ENCODE data around the gene SAMD4A. TPM values are rescaled to one million over a fixed set of nuclear protein-coding genes. Genes with fewer than 3 reads are reported as not detected.

SAMD4A gene
- total RNA-seq, 1 experiment from 2014 or later: 9.6 TPM

DNA sequence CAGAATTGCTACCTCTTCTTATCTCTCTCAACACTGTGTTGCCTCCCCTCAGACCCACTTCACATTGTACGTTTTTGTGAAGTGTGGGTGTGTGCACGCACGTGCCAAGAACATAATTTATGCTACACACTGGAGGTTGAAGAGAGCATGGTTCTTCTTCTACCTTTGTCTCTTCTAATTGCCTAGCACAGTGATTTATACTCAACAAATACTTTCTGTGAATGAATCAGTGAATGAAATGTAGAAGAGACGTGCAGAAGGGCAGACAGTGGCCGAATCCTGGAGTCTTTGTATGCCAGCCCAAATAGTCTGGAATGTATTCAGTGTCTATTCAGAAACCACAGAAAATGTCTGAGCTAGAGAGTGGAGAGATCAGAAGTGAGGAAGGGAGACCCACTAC, 4.6 kb upstream of the SAMD4A start:
- Histone ChIP-seq H4K91ac (ENCODE audit: insufficient read length, low read depth, low read length) (no peak overlapping the region), H3T11ph (ENCODE audit: low read length) (no peak overlapping the region), H2BK5ac (ENCODE audit: insufficient read length, low read length) (no peak overlapping the region), H3K14ac (ENCODE audit: insufficient read depth, low read length) (no peak overlapping the region), H3K79me2 (ENCODE audit: insufficient read depth, low read length) (no peaks in the 10 kb centered on the region), H2AFZ (ENCODE audit: low read length) (no peak overlapping the region), H3K79me1 (ENCODE audit: insufficient read depth, low read depth, low read length, poor library complexity, severe bottlenecking) (no peaks in the 10 kb centered on the region), H4K20me1 (ENCODE audit: control insufficient read depth, insufficient read depth, insufficient read length) (no peaks in the 10 kb centered on the region), H3K4me1 (ENCODE audit: insufficient read depth, low read length) (no peaks in the 10 kb centered on the region), H2BK15ac (ENCODE audit: low read depth, low read length) (no peak overlapping the region), H3K56ac (ENCODE audit: insufficient read length, low read depth, low read length) (no peak overlapping the region), H3K4ac (ENCODE audit: low read depth, low read length) (no peak overlapping the region), H2BK120ac (ENCODE audit: low read depth, low read length, poor library complexity, severe bottlenecking) (no peak overlapping the region), H3K27me3 (ENCODE audit: insufficient read depth, low read length) (no peaks in the 10 kb centered on the region), H2BK12ac (ENCODE audit: insufficient read length, low read depth, low read length) (no peak overlapping the region), H2AK5ac (ENCODE audit: insufficient read length, low read length) (no peak overlapping the region), H3K23me2 (ENCODE audit: insufficient read length, low read depth, low read length, poor library complexity, severe bottlenecking) (peaks cover 15% of the 10 kb centered on the region), H3K4me2 (ENCODE audit: insufficient read depth, insufficient read length, low read length) (no peak overlapping the region), H3K9me3 (ENCODE audit: control insufficient read depth, low read depth, low read length) (no peaks in the 10 kb centered on the region), H2BK20ac (ENCODE audit: low read depth, low read length, poor library complexity, severe bottlenecking) (no peak overlapping the region), H3K9ac (ENCODE audit: extremely low read depth, insufficient read length, low read length) (no peak overlapping the region), H3K27ac (ENCODE audit: insufficient read length, low read depth, low read length) (no peak overlapping the region), H4K8ac (replicated peaks; ENCODE audit: insufficient read length, low read depth, low read length) (no peak overlapping the region), H4K5ac (ENCODE audit: insufficient read length, low read depth, low read length) (no peak overlapping the region), H3K23ac (ENCODE audit: insufficient read length, low read depth, low read length) (no peak overlapping the region), H3K18ac (ENCODE audit: insufficient read length, low read depth, low read length) (no peak overlapping the region)
- TF ChIP-seq, protein P1, sequence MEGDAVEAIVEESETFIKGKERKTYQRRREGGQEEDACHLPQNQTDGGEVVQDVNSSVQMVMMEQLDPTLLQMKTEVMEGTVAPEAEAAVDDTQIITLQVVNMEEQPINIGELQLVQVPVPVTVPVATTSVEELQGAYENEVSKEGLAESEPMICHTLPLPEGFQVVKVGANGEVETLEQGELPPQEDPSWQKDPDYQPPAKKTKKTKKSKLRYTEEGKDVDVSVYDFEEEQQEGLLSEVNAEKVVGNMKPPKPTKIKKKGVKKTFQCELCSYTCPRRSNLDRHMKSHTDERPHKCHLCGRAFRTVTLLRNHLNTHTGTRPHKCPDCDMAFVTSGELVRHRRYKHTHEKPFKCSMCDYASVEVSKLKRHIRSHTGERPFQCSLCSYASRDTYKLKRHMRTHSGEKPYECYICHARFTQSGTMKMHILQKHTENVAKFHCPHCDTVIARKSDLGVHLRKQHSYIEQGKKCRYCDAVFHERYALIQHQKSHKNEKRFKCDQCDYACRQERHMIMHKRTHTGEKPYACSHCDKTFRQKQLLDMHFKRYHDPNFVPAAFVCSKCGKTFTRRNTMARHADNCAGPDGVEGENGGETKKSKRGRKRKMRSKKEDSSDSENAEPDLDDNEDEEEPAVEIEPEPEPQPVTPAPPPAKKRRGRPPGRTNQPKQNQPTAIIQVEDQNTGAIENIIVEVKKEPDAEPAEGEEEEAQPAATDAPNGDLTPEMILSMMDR (conservative IDR thresholded peaks at IDR 0.05): no peak
- peaks cover 0 to under 1% of the 10 kb centered on the region in 2 experiments; a peak in 1 of 5 replicates for H3K9me3 Mint-ChIP-seq
- peaks cover 6 to 7% of the 10 kb centered on the region in 2 experiments; a peak in 3 of 4 replicates for H3K4me1 Mint-ChIP-seq
- H3K27me3 Mint-ChIP-seq (ENCODE audit: low read depth): peaks cover 22% of the 10 kb centered on the region
- WGBS (ENCODE audit: extremely low coverage, insufficient read length, low lambda C conversion rate): no CpG with 5 or more reads among the region's 5 CpGs
- no peak overlapping the region for H3K4me3 Mint-ChIP-seq
- no peaks in the 10 kb centered on the region for H3K36me3 Mint-ChIP-seq (ENCODE audit: insufficient read depth in 1 of 3, low read depth in 3 of 3)
- H3K27ac Mint-ChIP-seq: no peak overlapping the region
- no peak for DNase-seq
